Right renal pelvis (tissue), 4 donors: ENCODE data around the gene RAD1. TPM values are rescaled to one million over a fixed set of nuclear protein-coding genes. Genes with fewer than 3 reads are reported as not detected.

Source experiments
- DNase-seq, 4 donors: peaks; one replicate each; pipeline ENCODE4 v3.0.0-alpha.2; 2013; ENCODE audit warnings: low read depth in 4 of 4, low spot score in 3 of 4, missing footprints in 1 of 4
- polyA plus RNA-seq, 4 donors: library from polyadenylated mRNA; unstranded; fragments of 120-200 nt; gene quantifications; one replicate each; pipeline ENCODE4 v1.2.1, GENCODE V29; 2013; ENCODE audit not compliant: insufficient read length in 4 of 4

The RAD1 gene
- polyA plus RNA-seq, 4 donors, result 33.1 to 38.9 (median 37.0) TPM

- no peak for DNase-seq
Observed at GRCh38 chr5:34867660-34868059, 47.6 kb downstream of the RAD1 start.

GRCh38 chr5:34866989-34867471 is 48.3 kb downstream of the RAD1 start:
- DNase-seq, result no peak

- no peak for DNase-seq
Observed at GRCh38 chr5:34865091-34865490, 50.2 kb downstream of the RAD1 start.

- no peak for DNase-seq
Observed at GRCh38 chr5:34863946-34864345, 51.4 kb downstream of the RAD1 start.

- DNase-seq, result no peak
Observed at GRCh38 chr5:34859253-34859652, 56.1 kb downstream of the RAD1 start.

GRCh38 chr5:34858790-34859189 is 56.5 kb downstream of the RAD1 start:
- DNase-seq, result no peak

GRCh38 chr5:34857894-34858293 is 57.4 kb downstream of the RAD1 start:
- DNase-seq, result no peak

- DNase-seq, result no peak
Observed at GRCh38 chr5:34857161-34857560, 58.1 kb downstream of the RAD1 start.

Other genes starting within 250 kb of the RAD1 start
- gene TTC23L, start 76.3 kb downstream of the RAD1 start, polyA plus RNA-seq, result 1 to 10 TPM; 2.5 to 4.1 (median 3.3) TPM
- 10 to 100 TPM; 49.7 to 66.1 (median 59.0) TPM for gene BRIX1, start 207 bp upstream of the RAD1 start, polyA plus RNA-seq
- gene DNAJC21, start 14.1 kb upstream of the RAD1 start, polyA plus RNA-seq, result 10 to 100 TPM; 70.2 to 77.2 (median 73.3) TPM
- 10 to 100 TPM; 43.2 to 79.6 (median 50.2) TPM for gene AGXT2, start 132.4 kb upstream of the RAD1 start, polyA plus RNA-seq